Esophagus muscularis mucosa (tissue), 3 donors: ENCODE measurements around the gene AP2B1.

Source experiments
- CTCF ChIP-seq, 3 experiments: fragments of 200-600 bp in 2 of 3; fragments of 450-650 bp in 1 of 3; sonication (generic) in 2 of 3; IDR thresholded peaks; one replicate each; pipeline ENCODE4 v1.5.1; 2017 to 2019; ENCODE audit warnings: antibody characterized with exemption in 3 of 3, mild to moderate bottlenecking in 2 of 3, moderate library complexity in 1 of 3
- POLR2A ChIP-seq: fragments of 450-650 bp; IDR thresholded peaks from one replicate; pipeline ENCODE4 v1.6.1; 2017; ENCODE audit warnings: antibody characterized with exemption, moderate library complexity, mild to moderate bottlenecking, low read depth
- POLR2AphosphoS5 ChIP-seq, 2 donors: sonication (generic); formaldehyde crosslinking; IDR thresholded peaks; one replicate each; pipeline ENCODE4 v1.6.1; 2017; ENCODE audit warnings: antibody characterized with exemption in 2 of 2

DNA sequence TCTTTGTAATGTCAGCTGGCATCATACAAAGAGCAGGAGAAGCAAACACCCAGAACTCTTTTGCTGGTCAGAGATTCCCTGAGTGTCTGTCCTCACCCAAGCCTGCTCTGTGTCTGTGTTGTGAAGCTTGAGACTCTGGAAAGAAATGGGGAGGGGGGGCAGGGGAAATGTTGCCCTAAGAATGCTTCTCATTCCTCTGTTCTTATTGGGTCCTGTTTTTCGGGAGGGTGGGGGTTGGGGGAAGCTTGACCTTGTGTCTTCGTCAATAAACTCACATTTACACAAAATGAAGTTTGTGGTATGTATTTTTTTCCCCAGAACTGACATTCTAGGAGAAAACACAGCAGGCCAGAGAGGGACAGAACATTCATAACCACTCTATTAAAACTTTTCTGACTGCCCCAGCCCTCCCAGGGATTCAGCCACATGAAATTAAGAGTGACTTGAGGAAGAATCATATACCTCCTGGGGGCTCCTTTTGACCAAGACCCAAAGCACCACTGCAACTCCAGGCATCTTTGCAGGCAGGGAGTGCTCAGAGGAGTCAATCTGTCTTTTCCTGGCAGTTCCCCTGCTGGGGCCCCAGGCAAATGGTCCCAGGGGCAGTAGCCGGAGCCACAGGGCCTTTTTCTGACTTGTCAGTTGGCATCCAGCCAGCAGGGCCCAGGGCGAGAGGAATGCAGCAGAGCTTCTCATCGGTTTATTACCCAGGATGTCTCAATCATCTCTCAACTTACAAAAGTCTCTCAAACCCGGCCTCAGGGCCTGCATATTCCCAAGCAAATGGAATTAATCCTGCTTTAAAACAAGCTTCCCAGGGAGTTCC is 139.2 kb downstream of the AP2B1 start:
- TF ChIP-seq CTCF (IDR thresholded peaks at IDR 0.05) (no peak), POLR2A (no peak), POLR2AphosphoS5 (IDR thresholded peaks at IDR 0.05) (no peak)
